ENCODE results near the gene PLA1A.

PLA1A gene

GRCh38 chr3:119604878-119605277, 7.2 kb downstream of the PLA1A start:
- DNase-seq (ENCODE audit: insufficient read length, low spot score) (no peak), FAIRE-seq (no peak)

GRCh38 chr3:119608405-119609000, 10.8 kb downstream of the PLA1A start:
- no peak for FAIRE-seq

GRCh38 chr3:119609301-119609700, 11.6 kb downstream of the PLA1A start:
- DNase-seq (ENCODE audit: insufficient read length, low spot score), result no peak
- FAIRE-seq, result no peak

More at GRCh38 chr3:119608405-119609000, 10.8 kb downstream of the PLA1A start:
- no peak for DNase-seq (ENCODE audit: insufficient read length, low spot score)

GRCh38 chr3:119611664-119612063, 14.0 kb downstream of the PLA1A start:
- no peak for FAIRE-seq
- DNase-seq (ENCODE audit: insufficient read length, low spot score), result no peak

DNA sequence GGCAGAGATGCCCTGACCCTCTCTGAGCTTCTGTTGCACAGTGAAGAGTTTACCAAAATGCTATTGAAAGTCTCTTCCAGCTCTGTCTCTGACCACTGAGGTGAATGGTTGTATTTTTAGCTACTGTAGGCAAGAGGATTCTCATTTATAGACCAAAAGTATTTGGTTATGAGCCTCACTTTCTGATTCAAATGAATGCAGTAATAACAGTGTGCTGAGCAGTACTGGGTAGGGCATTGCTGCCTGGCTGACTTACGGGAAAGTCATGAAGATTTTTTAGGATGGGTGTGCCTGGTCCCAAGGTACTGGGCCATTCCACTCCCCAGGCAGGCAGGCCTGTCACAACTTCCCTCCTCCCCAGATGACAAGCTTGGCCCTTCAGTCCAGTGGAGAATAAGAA, 15.5 kb downstream of the PLA1A start:
- FAIRE-seq, result no peak

DNA sequence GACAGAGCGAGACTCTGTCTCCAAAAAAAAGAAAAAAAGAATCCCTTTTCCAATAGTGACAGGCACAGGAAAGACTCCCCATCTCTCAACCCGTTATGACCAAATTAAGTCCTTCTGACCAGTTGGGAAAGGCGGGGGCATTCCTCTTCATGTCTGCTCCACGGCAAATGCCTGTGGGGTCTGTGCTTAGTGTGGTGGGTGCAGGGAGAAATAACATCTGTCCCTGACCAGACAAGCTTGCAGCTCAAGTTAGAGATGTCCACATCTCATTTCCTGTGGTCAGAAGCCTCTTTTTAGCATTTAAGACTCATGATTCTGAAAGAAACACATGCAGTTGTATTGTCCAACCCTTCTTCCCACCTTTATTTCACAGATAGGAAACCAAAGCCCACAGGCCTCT, 16.2 kb downstream of the PLA1A start:
- no peak for DNase-seq (ENCODE audit: insufficient read length, low spot score)
- no peak for FAIRE-seq

More for the DNA sequence above, 15.5 kb downstream of the PLA1A start:
- no peak for DNase-seq (ENCODE audit: insufficient read length, low spot score)

GRCh38 chr3:119616056-119616455, 18.4 kb downstream of the PLA1A start:
- no peak for DNase-seq (ENCODE audit: insufficient read length, low spot score)
- no peak for FAIRE-seq

DNA sequence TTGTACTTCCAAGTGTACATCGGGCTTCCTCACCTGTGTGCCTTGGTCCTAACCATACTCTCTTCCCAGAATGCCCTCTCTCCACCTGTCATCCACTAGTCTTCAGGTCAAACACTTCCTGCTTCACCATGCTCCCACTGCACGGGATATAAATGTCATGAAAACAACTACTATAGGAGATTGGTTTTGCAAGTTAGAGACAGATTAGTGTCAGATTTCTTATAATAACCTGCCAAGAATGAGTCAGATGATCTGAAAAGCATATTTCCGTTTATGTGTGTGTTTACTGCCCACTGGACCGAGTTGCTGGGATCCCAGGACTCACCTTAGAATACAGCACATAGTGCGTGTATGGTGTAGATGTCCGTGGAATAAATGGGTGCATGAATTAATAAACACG, 21.4 kb downstream of the PLA1A start:
- DNase-seq (ENCODE audit: insufficient read length, low spot score), result no peak
- no peak for FAIRE-seq

GRCh38 chr3:119620899-119621298, 23.2 kb downstream of the PLA1A start:
- FAIRE-seq (no peak), DNase-seq (ENCODE audit: insufficient read length, low spot score) (no peak)

GRCh38 chr3:119624002-119624720, 26.5 kb downstream of the PLA1A start:
- DNase-seq (ENCODE audit: insufficient read length, low spot score), result no peak
- FAIRE-seq, result no peak

GRCh38 chr3:119625451-119626153, 27.9 kb downstream of the PLA1A start:
- DNase-seq (ENCODE audit: insufficient read length, low spot score) (no peak), FAIRE-seq (no peak)

DNA sequence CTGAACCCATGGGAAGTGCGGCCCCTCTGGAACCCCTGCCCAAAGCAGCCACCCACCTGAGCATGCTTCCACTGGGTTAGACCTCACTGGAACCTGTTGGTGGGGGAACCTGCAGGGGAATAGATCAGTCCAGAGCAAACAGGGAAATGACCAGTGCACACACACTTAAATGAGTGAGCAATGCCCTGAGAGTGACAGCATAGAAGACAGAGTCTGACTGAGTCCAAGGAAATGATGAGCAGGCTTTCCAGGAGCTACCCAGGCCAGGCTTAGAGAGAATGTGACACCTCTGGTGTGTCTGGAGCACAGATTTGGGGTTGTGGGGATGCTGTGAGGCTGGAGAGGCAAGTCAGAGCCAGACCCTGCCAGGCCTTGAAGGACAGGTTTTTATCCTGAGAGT, 28.5 kb downstream of the PLA1A start:
- FAIRE-seq (no peak), DNase-seq (ENCODE audit: insufficient read length, low spot score) (no peak)

GRCh38 chr3:119627461-119627860, 29.8 kb downstream of the PLA1A start:
- DNase-seq (ENCODE audit: insufficient read length, low spot score) (no peak), FAIRE-seq (no peak)

- FAIRE-seq, result no peak
- DNase-seq (ENCODE audit: insufficient read length, low spot score), result no peak
These were observed 30.7 kb downstream of the PLA1A start for GRCh38 chr3:119628390-119628789.

DNA sequence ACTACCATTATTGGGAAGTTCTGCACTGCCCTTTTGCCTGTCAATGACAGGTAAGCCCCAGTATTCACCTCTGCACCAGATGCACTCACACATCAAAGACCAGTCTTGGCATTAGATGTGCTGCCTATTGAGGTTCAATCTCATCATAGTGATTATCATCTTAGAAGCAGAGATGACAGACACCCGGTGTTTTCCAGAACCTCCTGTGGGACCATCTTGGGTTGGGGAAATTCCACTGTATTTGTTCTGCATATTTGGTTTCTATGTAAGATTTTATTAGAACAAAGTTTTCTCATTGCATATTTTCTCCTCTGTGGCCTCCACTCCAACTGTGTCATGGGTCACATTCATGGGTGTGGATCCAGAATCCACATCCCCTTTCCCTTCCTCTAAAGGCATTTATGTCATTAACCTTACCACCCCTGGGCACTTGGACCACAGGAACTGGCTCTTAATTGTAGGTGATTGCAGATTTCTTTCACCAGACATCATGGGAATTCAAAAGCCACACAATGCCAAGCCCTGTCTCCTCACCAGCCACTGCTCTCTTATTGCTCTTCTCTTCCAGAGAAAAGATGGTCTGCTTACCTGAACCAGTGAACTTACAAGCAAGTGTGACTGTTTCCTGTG, 31.2 kb downstream of the PLA1A start:
- no peak for FAIRE-seq
- DNase-seq (ENCODE audit: insufficient read length, low spot score), result no peak

DNA sequence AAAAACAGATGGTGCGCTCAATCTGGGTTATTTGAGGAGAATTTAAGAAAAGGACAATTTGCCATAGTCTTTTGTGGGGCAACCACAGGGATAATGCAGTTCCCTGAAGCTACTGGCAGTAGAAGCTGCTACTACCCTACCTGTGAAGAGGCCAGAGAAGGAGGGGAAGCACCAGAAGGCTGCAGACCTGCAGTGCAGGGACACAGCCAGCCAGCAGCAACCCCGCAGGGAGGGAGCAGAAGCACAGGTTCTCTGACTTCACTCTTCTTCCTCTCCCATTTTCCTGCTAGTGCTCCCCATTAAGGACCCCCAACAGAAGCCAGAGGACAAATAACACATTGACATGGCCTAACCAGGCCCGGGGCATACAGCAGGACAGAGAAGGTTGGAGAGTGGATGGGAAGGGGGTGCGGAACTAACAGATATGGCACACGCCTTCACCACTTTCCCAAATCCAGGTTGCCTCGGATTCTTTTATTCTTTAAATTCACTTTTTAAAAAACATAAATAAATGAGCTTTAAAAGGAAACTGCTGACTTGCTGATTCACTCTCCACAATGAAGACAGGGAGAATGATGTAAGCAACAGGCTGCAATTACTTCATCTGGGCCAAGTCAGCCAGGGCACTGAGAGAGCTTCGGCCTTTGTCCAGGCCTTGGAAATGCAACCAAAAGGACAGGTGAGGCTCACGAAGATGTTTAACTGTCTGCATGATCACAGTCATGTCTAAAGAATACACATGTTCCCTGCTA, 32.6 kb downstream of the PLA1A start:
- FAIRE-seq (no peak), DNase-seq (ENCODE audit: insufficient read length, low spot score) (no peak)

GRCh38 chr3:119630880-119631329, 33.2 kb downstream of the PLA1A start:
- FAIRE-seq (no peak), DNase-seq (ENCODE audit: insufficient read length, low spot score) (no peak)

DNA sequence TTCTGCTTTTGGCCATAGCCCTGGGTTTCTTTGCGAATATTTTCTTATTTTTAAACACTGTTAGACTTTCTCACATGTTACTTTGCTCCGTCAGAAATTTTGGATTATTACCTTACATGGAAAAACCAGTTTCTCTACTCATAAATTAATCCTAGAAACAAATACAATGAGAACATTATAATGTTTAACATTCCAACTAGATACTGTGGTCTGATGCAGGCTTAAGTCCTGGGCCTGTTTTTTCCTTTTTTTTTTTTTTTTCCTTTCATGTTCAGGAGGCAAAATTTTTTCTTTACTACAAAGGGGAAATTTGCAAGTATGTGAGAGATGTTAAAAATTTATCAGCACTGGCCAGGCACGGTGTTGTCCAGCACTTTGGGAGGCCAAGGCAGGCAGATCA, 33.8 kb downstream of the PLA1A start:
- DNase-seq (ENCODE audit: insufficient read length, low spot score) (no peak), FAIRE-seq (no peak)

GRCh38 chr3:119632216-119632615, 34.5 kb downstream of the PLA1A start:
- FAIRE-seq (no peak), DNase-seq (ENCODE audit: insufficient read length, low spot score) (no peak)

GRCh38 chr3:119632829-119633228, 35.1 kb downstream of the PLA1A start:
- FAIRE-seq (no peak), DNase-seq (ENCODE audit: insufficient read length, low spot score) (no peak)

DNA sequence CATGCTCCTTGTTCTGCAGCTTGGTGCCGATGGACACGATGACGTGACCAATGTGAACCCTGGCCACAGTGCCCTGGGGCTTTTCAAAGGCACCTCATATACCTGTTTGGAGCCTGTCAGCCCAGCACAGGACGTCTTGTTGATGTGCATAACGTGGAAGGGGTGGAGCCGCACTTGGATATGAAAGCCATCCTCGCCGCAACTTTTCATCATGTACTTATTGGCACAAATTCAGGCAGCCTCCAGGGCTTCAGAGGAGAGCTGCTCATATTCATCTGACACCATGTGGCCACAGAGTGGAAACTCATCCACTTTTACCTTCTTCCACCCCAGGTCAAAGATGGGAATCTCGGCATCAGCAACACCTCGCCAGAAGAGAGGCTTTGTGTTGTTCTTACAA, 38.0 kb downstream of the PLA1A start:
- DNase-seq (ENCODE audit: insufficient read length, low spot score), result no peak
- FAIRE-seq, result no peak
